Natural killer cell (primary cell): ENCODE measurements around the gene SERHL2. TPM values are rescaled to one million over a fixed set of nuclear protein-coding genes. Genes with fewer than 3 reads are reported as not detected.
"Not testable (repeated sequence)": the region's sequence is repeated elsewhere in the genome, so short reads cannot be mapped to it uniquely, and the experiment has no call there.

Source experiments
- ATAC-seq, 3 donors: fragments of 150-1000 bp in 2 of 3; fragments of 200-7000 bp in 1 of 3; cut with Tn5 transposase; 1 replicate in 1 of 3; 2 replicates in 2 of 3; pipeline ENCODE4 v1.10.0; 2021; ENCODE audit warnings: mild to moderate bottlenecking in 2 of 3, moderate library complexity in 2 of 3
- DNase-seq, 2 donors: peaks; one replicate each; pipeline versions ENCODE4 v3.0.0 to v3.0.0-alpha.2; 2013 to 2021; ENCODE audit warnings: mixed read lengths in 1 of 2
- H3K27ac ChIP-seq: one replicate; pipeline ENCODE4 v1.5.1; 2013; ENCODE audit warnings: mild to moderate bottlenecking, low read length
- H3K27me3 ChIP-seq: one replicate; pipeline ENCODE4 v1.6.1; 2013; ENCODE audit warnings: low read length; ENCODE audit not compliant: control insufficient read depth, insufficient read depth
- H3K36me3 ChIP-seq: one replicate; pipeline ENCODE4 v1.6.1; 2013; ENCODE audit warnings: low read length; ENCODE audit not compliant: control insufficient read depth, insufficient read depth
- H3K4me1 ChIP-seq: one replicate; pipeline ENCODE4 v1.6.1; 2013; ENCODE audit warnings: low read length; ENCODE audit not compliant: control insufficient read depth, insufficient read depth
- H3K4me3 ChIP-seq: one replicate; pipeline ENCODE4 v1.5.1; 2013; ENCODE audit warnings: low read length
- H3K9me3 ChIP-seq: one replicate; pipeline ENCODE4 v1.6.1; 2013; ENCODE audit warnings: low read length; ENCODE audit not compliant: control insufficient read depth, insufficient read depth
- H3K27ac Mint-ChIP-seq, 2 donors: one replicate each; pipeline ENCODE4 v1.8.0; 2022; ENCODE audit warnings: mild to moderate bottlenecking in 2 of 2, mixed read lengths in 2 of 2, moderate library complexity in 1 of 2
- H3K27me3 Mint-ChIP-seq, 2 donors: one replicate each; pipeline ENCODE4 v1.8.0; 2022; ENCODE audit warnings: low read depth in 2 of 2, mixed read lengths in 2 of 2
- H3K36me3 Mint-ChIP-seq: one replicate; pipeline ENCODE4 v1.8.0; 2022; ENCODE audit warnings: mixed read lengths
- H3K4me1 Mint-ChIP-seq, 2 donors: one replicate each; pipeline ENCODE4 v1.8.0; 2022; ENCODE audit warnings: mixed read lengths in 2 of 2
- H3K4me3 Mint-ChIP-seq: one replicate; pipeline ENCODE4 v1.8.0; 2022; ENCODE audit warnings: mild to moderate bottlenecking, moderate library complexity, mixed read lengths
- H3K9me3 Mint-ChIP-seq, 2 donors: one replicate each; pipeline ENCODE4 v1.8.0; 2022; ENCODE audit warnings: mixed read lengths in 2 of 2
- WGBS: methylation state at CpG from one replicate; pipeline ENCODE4 v1.1.7; 2013; ENCODE audit warnings: missing lambda C conversion rate; ENCODE audit not compliant: insufficient coverage; 5-methylcytosine and 5-hydroxymethylcytosine counted together
- intact Hi-C: fragments of 100-400 bp; cut with micrococcal nuclease; formaldehyde crosslinking; loops from one replicate; pipeline ENCODE4 v1.14.2; 2022
- total RNA-seq, 4 donors: library from RNA; stranded (reverse); fragments of 120-200 nt in 1 of 4; gene quantifications; one replicate each; pipeline versions ENCODE4 v1.2.3 to v1.2.4, GENCODE V29; 2013 to 2022
- TF ChIP-seq, protein P1 (sequence below): fragments of 200-600 bp; IDR thresholded peaks from one replicate; pipeline ENCODE4 v1.8.0; 2022; ENCODE audit warnings: antibody characterized with exemption

Gene SERHL2
- total RNA-seq, 3 donors from 2014 or later (not counting 1 experiment from before 2014, with no cell fraction given): 0.23 to 0.48 TPM; not detected in 1

DNA sequence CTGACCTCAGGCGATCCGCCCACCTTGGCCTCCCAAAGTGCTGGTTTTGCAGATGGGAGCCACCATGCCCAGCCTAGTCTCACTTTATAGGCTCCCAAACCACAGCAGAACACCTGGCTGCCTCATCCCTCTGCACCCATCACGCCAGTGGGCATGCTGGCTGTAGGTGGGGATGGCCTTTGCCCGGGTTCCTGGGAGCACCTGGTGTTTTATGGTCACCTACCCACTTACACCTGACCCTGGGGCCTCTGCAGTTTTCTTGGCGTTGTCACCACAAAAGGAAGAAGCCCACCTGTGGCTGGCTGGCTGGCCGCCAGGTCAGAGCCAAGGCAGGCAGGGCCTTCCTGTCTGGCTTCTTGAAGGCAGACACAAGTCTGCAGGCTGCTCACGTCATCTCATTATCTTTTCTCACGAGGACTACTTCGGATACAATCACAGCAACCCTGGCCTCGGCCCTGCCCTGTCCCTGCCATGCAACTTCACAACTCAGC lies 42.3 kb upstream of the SERHL2 start:
- ATAC-seq: no peak
- Histone ChIP-seq H3K4me3 (no peak overlapping the region), H3K27me3 (no peaks in the 10 kb centered on the region), H3K36me3 (peaks cover 26% of the 10 kb centered on the region), H3K27ac (no peak overlapping the region), H3K9me3 (no peaks in the 10 kb centered on the region), H3K4me1 (no peaks in the 10 kb centered on the region)
- intact Hi-C loops: no loop called here
- peak overlapping the region in 1 of 2 donors; percentile 27 for H3K27ac Mint-ChIP-seq
- H3K4me3 Mint-ChIP-seq: no peak overlapping the region
- 82% methylated on average over 10 of the region's 10 CpGs for WGBS
- TF ChIP-seq, protein P1, sequence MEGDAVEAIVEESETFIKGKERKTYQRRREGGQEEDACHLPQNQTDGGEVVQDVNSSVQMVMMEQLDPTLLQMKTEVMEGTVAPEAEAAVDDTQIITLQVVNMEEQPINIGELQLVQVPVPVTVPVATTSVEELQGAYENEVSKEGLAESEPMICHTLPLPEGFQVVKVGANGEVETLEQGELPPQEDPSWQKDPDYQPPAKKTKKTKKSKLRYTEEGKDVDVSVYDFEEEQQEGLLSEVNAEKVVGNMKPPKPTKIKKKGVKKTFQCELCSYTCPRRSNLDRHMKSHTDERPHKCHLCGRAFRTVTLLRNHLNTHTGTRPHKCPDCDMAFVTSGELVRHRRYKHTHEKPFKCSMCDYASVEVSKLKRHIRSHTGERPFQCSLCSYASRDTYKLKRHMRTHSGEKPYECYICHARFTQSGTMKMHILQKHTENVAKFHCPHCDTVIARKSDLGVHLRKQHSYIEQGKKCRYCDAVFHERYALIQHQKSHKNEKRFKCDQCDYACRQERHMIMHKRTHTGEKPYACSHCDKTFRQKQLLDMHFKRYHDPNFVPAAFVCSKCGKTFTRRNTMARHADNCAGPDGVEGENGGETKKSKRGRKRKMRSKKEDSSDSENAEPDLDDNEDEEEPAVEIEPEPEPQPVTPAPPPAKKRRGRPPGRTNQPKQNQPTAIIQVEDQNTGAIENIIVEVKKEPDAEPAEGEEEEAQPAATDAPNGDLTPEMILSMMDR: no peak
- peak in 1 of 2 donors; percentile 12 for DNase-seq
- H3K27me3 Mint-ChIP-seq: no peaks in the 10 kb centered on the region
- H3K9me3 Mint-ChIP-seq: no peaks in the 10 kb centered on the region
- peaks cover 0 to 3% of the 10 kb centered on the region in 2 donors for H3K4me1 Mint-ChIP-seq
- no peaks in the 10 kb centered on the region for H3K36me3 Mint-ChIP-seq

- intact Hi-C loops, DNase-seq, H3K4me1 Mint-ChIP-seq, H3K4me3 ChIP-seq, H3K4me3 Mint-ChIP-seq, H3K36me3 Mint-ChIP-seq, H3K27ac Mint-ChIP-seq, H3K27me3 ChIP-seq, H3K27ac ChIP-seq, H3K9me3 ChIP-seq, H3K4me1 ChIP-seq, H3K9me3 Mint-ChIP-seq, H3K27me3 Mint-ChIP-seq, ATAC-seq: not testable (repeated sequence)
- peaks cover 32% of the 10 kb centered on the region for H3K36me3 ChIP-seq
- 96% methylated on average over 19 of the region's 22 CpGs for WGBS
These were observed 41.3 kb upstream of the SERHL2 start for GRCh38 chr22:42512273-42512990.

DNA sequence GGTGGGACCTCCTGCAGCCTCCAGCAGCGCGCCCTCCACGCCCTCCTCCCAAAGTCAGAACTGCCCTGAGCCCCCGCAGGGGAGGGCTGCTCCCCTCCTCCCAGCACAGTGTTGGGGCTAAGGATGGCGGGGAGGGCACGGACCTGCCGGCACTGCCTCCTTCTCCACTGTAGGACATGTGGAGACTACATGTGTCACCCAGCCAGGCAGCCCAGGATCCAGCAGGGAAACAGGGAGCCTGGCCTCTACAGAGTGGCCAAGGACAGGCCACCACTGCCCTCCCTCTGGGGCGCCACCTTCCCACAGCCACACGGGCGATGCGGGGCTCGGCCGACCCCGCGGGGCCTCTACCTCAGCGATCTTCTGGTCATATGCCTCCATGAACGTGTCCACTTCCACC lies 39.4 kb upstream of the SERHL2 start:
- H3K27ac ChIP-seq, H3K27me3 Mint-ChIP-seq, H3K27me3 ChIP-seq, H3K36me3 Mint-ChIP-seq, ATAC-seq, DNase-seq, H3K4me3 ChIP-seq, H3K27ac Mint-ChIP-seq, H3K4me3 Mint-ChIP-seq, H3K9me3 ChIP-seq, intact Hi-C loops, H3K9me3 Mint-ChIP-seq: not testable (repeated sequence)
- Histone ChIP-seq H3K36me3 (peaks cover 35% of the 10 kb centered on the region), H3K4me1 (peaks cover 12% of the 10 kb centered on the region)
- 90% methylated on average over 16 of the region's 17 CpGs for WGBS
- H3K4me1 Mint-ChIP-seq: peaks cover 7 to 11% of the 10 kb centered on the region in 2 donors

DNA sequence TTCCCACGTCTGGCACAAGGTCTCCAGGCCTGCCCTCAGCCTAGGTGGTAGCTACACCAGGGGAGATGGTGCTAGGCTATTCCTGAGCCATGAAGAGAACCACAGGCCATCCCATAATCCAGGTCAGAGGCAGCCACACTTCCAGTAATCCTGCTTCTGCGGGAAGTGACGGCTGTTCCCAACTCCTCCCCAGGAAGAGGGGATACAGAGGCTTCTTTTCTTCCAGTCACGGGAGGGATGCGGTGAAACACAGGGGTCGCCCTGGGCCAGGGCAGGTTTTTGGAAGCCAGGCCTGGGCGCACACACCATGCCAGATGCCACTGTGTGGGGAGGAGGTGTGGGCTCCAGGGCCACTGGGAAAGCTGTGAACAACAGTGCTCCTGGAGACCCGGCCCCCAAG lies 38.5 kb upstream of the SERHL2 start:
- H3K27ac Mint-ChIP-seq, H3K36me3 Mint-ChIP-seq, H3K9me3 Mint-ChIP-seq, ATAC-seq, H3K27me3 Mint-ChIP-seq, intact Hi-C loops, H3K4me3 ChIP-seq, DNase-seq, H3K27me3 ChIP-seq, H3K9me3 ChIP-seq, H3K4me3 Mint-ChIP-seq, H3K27ac ChIP-seq: not testable (repeated sequence)
- peaks cover 13 to 18% of the 10 kb centered on the region in 2 donors for H3K4me1 Mint-ChIP-seq
- 98% methylated on average over 7 of the region's 8 CpGs for WGBS
- Histone ChIP-seq H3K36me3 (peaks cover 35% of the 10 kb centered on the region), H3K4me1 (peaks cover 18% of the 10 kb centered on the region)

DNA sequence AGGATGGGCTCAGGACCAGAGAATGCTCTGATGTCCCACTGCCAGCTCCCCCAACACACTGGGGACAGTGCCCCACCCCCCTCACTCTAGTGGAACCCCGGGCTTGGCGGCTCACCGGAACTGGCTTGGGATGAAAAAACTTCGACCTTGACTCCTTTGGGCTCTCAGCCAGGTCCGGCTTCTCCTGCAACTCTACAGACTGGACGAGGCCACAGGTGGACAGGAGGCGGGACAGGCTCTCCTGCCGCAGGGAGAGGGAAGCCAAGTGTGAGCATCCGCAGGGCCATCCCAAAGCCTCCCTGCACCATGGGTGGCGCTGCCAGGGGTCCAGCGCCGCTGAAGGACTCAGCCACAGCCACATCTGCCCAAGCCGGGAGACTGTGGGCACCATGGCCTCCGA lies 37.9 kb upstream of the SERHL2 start:
- TF ChIP-seq, protein P1: no peak
- Mint-ChIP-seq H3K4me1 (peaks cover 13 to 18% of the 10 kb centered on the region in 2 donors), H3K9me3 (no peaks in the 10 kb centered on the region), H3K36me3 (no peaks in the 10 kb centered on the region), H3K27me3 (no peaks in the 10 kb centered on the region), H3K4me3 (no peak overlapping the region), H3K27ac (no peak overlapping the region)
- 97% methylated on average over 14 of the region's 14 CpGs for WGBS
- peaks cover 34% of the 10 kb centered on the region for H3K36me3 ChIP-seq
- H3K9me3 ChIP-seq: no peaks in the 10 kb centered on the region
- no peak overlapping the region for H3K27ac ChIP-seq
- intact Hi-C loops: no loop called here
- H3K4me1 ChIP-seq: peaks cover 19% of the 10 kb centered on the region
- DNase-seq (no peak), ATAC-seq (no peak)
- no peak overlapping the region for H3K4me3 ChIP-seq
- no peaks in the 10 kb centered on the region for H3K27me3 ChIP-seq

DNA sequence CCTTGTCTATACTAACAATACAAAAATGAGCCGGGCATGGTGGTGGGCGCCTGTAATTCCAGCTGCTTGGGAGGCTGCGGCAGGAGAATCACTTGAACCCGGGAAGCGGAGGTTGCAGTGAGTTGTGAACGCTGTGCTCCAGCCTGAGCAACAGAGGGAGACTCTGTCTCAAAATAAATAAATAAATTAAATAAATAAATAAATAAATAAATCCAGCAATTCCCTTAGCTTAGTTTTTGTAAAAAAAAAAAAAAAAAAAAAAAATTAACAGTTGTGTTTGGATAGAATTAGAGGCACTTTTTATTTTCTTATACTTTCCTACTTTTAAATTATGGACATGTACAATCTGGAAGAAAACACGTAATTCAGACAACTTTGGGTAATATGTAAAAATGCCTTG lies 36.7 kb upstream of the SERHL2 start:
- Histone ChIP-seq H3K4me1 (peaks cover 19% of the 10 kb centered on the region), H3K36me3 (peaks cover 26% of the 10 kb centered on the region)
- 98% methylated on average over 6 of the region's 7 CpGs for WGBS
- H3K9me3 Mint-ChIP-seq, H3K4me3 ChIP-seq, H3K9me3 ChIP-seq, DNase-seq, ATAC-seq, H3K27ac Mint-ChIP-seq, H3K27me3 Mint-ChIP-seq, intact Hi-C loops, H3K36me3 Mint-ChIP-seq, H3K27ac ChIP-seq, H3K27me3 ChIP-seq: not testable (repeated sequence)
- H3K4me3 Mint-ChIP-seq: peak overlapping the region; percentile 4
- peaks cover 13 to 18% of the 10 kb centered on the region in 2 donors for H3K4me1 Mint-ChIP-seq
